Neuronal stem cell (in vitro differentiated cells): ENCODE measurements around the gene PIEZO2.
"Not testable (repeated sequence)": the region's sequence is repeated elsewhere in the genome, so short reads cannot be mapped to it uniquely, and the experiment has no call there.

ENCODE experiments used
- DNase-seq: peaks from one replicate; pipeline ENCODE4 v3.0.0-alpha.2; 2013; ENCODE audit warnings: low spot score
- H2AFZ ChIP-seq: one replicate; pipeline ENCODE4 v1.6.1; 2013; ENCODE audit warnings: mild to moderate bottlenecking, low read length, inconsistent platforms
- H2AK5ac ChIP-seq: 2 replicates; pipeline ENCODE4 v1.6.1; 2013; ENCODE audit warnings: low read depth, mild to moderate bottlenecking, inconsistent platforms, low read length, moderate library complexity, mixed read lengths
- H2BK120ac ChIP-seq: 2 replicates; pipeline ENCODE4 v1.6.1; 2013; ENCODE audit warnings: low read depth, mild to moderate bottlenecking, inconsistent platforms, low read length, moderate library complexity, mixed read lengths
- H2BK12ac ChIP-seq: one replicate; pipeline ENCODE4 v1.6.1; 2013; ENCODE audit warnings: low read length, inconsistent platforms
- H2BK15ac ChIP-seq: 2 replicates; pipeline ENCODE4 v1.6.1; 2013; ENCODE audit warnings: mild to moderate bottlenecking, low read length, inconsistent platforms, mixed read lengths
- H2BK5ac ChIP-seq: one replicate; pipeline ENCODE4 v1.6.1; 2013; ENCODE audit warnings: inconsistent platforms, mild to moderate bottlenecking, low read length, moderate library complexity
- H3K14ac ChIP-seq: one replicate; pipeline ENCODE4 v1.6.1; 2013; ENCODE audit warnings: low read length, inconsistent platforms
- H3K18ac ChIP-seq: 2 replicates; pipeline ENCODE4 v1.6.1; 2013; ENCODE audit warnings: low read length, inconsistent platforms
- H3K23ac ChIP-seq: 2 replicates; pipeline ENCODE4 v1.6.1; 2013; ENCODE audit warnings: low read depth, mild to moderate bottlenecking, mixed read lengths, low read length, inconsistent platforms; ENCODE audit not compliant: poor library complexity
- H3K27ac ChIP-seq: replicated peaks from 3 replicates; pipeline ENCODE4 v1.5.1; 2013; ENCODE audit warnings: low read length, inconsistent platforms
- H3K27me3 ChIP-seq, 3 experiments: 2 replicates each; pipeline ENCODE4 v1.6.1; 2013; ENCODE audit warnings: low read length in 3 of 3, mild to moderate bottlenecking in 2 of 3, inconsistent platforms in 1 of 3, low read depth in 1 of 3, mixed read lengths in 1 of 3, moderate library complexity in 1 of 3; ENCODE audit not compliant: control insufficient read depth in 3 of 3, insufficient read depth in 3 of 3
- H3K36me3 ChIP-seq, 2 donors: replicated peaks in 1 of 2; 2 replicates each; pipeline ENCODE4 v1.6.1; 2013; ENCODE audit warnings: low read length in 2 of 2; ENCODE audit not compliant: control insufficient read depth in 2 of 2, insufficient read depth in 2 of 2
- H3K4ac ChIP-seq: 2 replicates; pipeline ENCODE4 v1.6.1; 2013; ENCODE audit warnings: inconsistent platforms, mild to moderate bottlenecking, low read length, moderate library complexity
- H3K4me1 ChIP-seq, 2 donors: 1 replicate in 1 of 2; 2 replicates in 1 of 2; pipeline ENCODE4 v1.6.1; 2013; ENCODE audit warnings: low read length in 2 of 2, low read depth in 1 of 2; ENCODE audit not compliant: control insufficient read depth in 2 of 2, insufficient read depth in 1 of 2
- H3K4me2 ChIP-seq: one replicate; pipeline ENCODE4 v1.6.1; 2013; ENCODE audit warnings: mild to moderate bottlenecking, low read length, inconsistent platforms; ENCODE audit not compliant: insufficient read depth, poor library complexity, severe bottlenecking
- H3K4me3 ChIP-seq, 2 donors: 2 replicates each; pipeline ENCODE4 v1.5.1; 2013; ENCODE audit warnings: low read length in 2 of 2, mild to moderate bottlenecking in 2 of 2, inconsistent platforms in 1 of 2, moderate library complexity in 1 of 2
- H3K79me1 ChIP-seq: one replicate; pipeline ENCODE4 v1.6.1; 2013; ENCODE audit warnings: low read depth, mild to moderate bottlenecking, inconsistent platforms, low read length, moderate library complexity
- H3K9ac ChIP-seq: one replicate; pipeline ENCODE4 v1.6.1; 2013; ENCODE audit warnings: mild to moderate bottlenecking, low read depth, low read length, inconsistent platforms; ENCODE audit not compliant: poor library complexity
- H3K9me3 ChIP-seq, 2 donors: replicated peaks in 1 of 2; 2 replicates each; pipeline versions ENCODE3 to v1.6.1; 2013; ENCODE audit warnings: low read length in 2 of 2, mild to moderate bottlenecking in 2 of 2, inconsistent platforms in 1 of 2, low read depth in 1 of 2, mixed read lengths in 1 of 2, moderate library complexity in 1 of 2; ENCODE audit not compliant: control insufficient read depth in 2 of 2, insufficient read depth in 1 of 2
- H4K8ac ChIP-seq: one replicate; pipeline ENCODE4 v1.6.1; 2013; ENCODE audit warnings: low read depth, mild to moderate bottlenecking, inconsistent platforms, low read length, moderate library complexity
- H4K91ac ChIP-seq: one replicate; pipeline ENCODE4 v1.6.1; 2013; ENCODE audit warnings: low read length, low read depth, mild to moderate bottlenecking, inconsistent platforms; ENCODE audit not compliant: poor library complexity
- WGBS, 2 donors: extraction: QIAGEN DNeasy Blood & Tissue Kit; methylation state at CpG; one replicate each; pipeline ENCODE4 v1.1.7; 2013; ENCODE audit warnings: missing lambda C conversion rate in 2 of 2, mixed read lengths in 1 of 2; ENCODE audit not compliant: insufficient read length in 2 of 2, insufficient replicate concordance in 1 of 2; ENCODE audit errors: extremely low coverage in 2 of 2; 5-methylcytosine and 5-hydroxymethylcytosine counted together

Gene PIEZO2

GRCh38 chr18:10847907-10848306 lies 301.5 kb downstream of the PIEZO2 start:
- Histone ChIP-seq H2AFZ (no peak overlapping the region), H4K91ac (no peak overlapping the region), H2BK120ac (no peak overlapping the region), H3K4ac (no peak overlapping the region), H2AK5ac (no peak overlapping the region), H2BK5ac (no peak overlapping the region), H3K9me3 (peaks cover 0 to 2% of the 10 kb centered on the region in 2 donors), H2BK15ac (no peak overlapping the region), H3K23ac (no peak overlapping the region), H3K36me3 (no peaks in the 10 kb centered on the region), H3K14ac (no peak overlapping the region), H3K4me3 (no peak overlapping the region), H4K8ac (no peak overlapping the region), H2BK12ac (no peak overlapping the region), H3K18ac (no peak overlapping the region), H3K4me2 (no peak overlapping the region), H3K27ac (no peak overlapping the region), H3K4me1 (no peaks in the 10 kb centered on the region), H3K79me1 (no peaks in the 10 kb centered on the region), H3K27me3 (no peaks in the 10 kb centered on the region), H3K9ac (no peak overlapping the region)
- WGBS, 2 donors = no CpG with 5 or more reads among the region's 6 CpGs
- DNase-seq = no peak

GRCh38 chr18:10847408-10847790 lies 302.0 kb downstream of the PIEZO2 start:
- Histone ChIP-seq H4K91ac (no peak overlapping the region), H2BK12ac (no peak overlapping the region), H2AK5ac (no peak overlapping the region), H2BK15ac (no peak overlapping the region), H3K36me3 (no peaks in the 10 kb centered on the region), H3K23ac (no peak overlapping the region), H3K4me3 (no peak overlapping the region), H3K79me1 (no peaks in the 10 kb centered on the region), H3K4me1 (no peaks in the 10 kb centered on the region), H2BK5ac (no peak overlapping the region), H3K14ac (no peak overlapping the region), H2AFZ (no peak overlapping the region), H4K8ac (no peak overlapping the region), H3K27ac (no peak overlapping the region), H3K9me3 (peaks cover 0 to 2% of the 10 kb centered on the region in 2 donors), H3K18ac (no peak overlapping the region), H3K4ac (no peak overlapping the region), H3K4me2 (no peak overlapping the region), H2BK120ac (no peak overlapping the region), H3K27me3 (no peaks in the 10 kb centered on the region), H3K9ac (no peak overlapping the region)
- WGBS, 2 donors = no CpG with 5 or more reads among the region's 8 CpGs
- no peak for DNase-seq

- no peak overlapping the region for H3K23ac ChIP-seq
- H3K14ac ChIP-seq = no peak overlapping the region
- H3K79me1 ChIP-seq = no peaks in the 10 kb centered on the region
- H3K27ac ChIP-seq = no peak overlapping the region
- no peaks in the 10 kb centered on the region for H3K4me1 ChIP-seq
- no peak overlapping the region for H2AFZ ChIP-seq
- H3K4me3 ChIP-seq = no peak overlapping the region
- DNase-seq = no peak
- H3K18ac ChIP-seq = no peak overlapping the region
- no peak overlapping the region for H3K9ac ChIP-seq
- peaks cover 0 to 2% of the 10 kb centered on the region in 2 donors for H3K9me3 ChIP-seq
- no peak overlapping the region for H2BK120ac ChIP-seq
- no peaks in the 10 kb centered on the region for H3K36me3 ChIP-seq
- no peak overlapping the region for H4K8ac ChIP-seq
- no peak overlapping the region for H2AK5ac ChIP-seq
- H4K91ac ChIP-seq = no peak overlapping the region
- H3K4ac ChIP-seq = no peak overlapping the region
- no peak overlapping the region for H2BK12ac ChIP-seq
- WGBS, 2 donors = no CpG with 5 or more reads among the region's 6 CpGs
- no peak overlapping the region for H2BK5ac ChIP-seq
- H2BK15ac ChIP-seq = no peak overlapping the region
- no peak overlapping the region for H3K4me2 ChIP-seq
- no peaks in the 10 kb centered on the region for H3K27me3 ChIP-seq
These were observed 302.5 kb downstream of the PIEZO2 start for GRCh38 chr18:10846657-10847407.

GRCh38 chr18:10846035-10846434 lies 303.3 kb downstream of the PIEZO2 start:
- H3K4me3 ChIP-seq, H3K18ac ChIP-seq, H2BK5ac ChIP-seq, H2BK120ac ChIP-seq, H2AFZ ChIP-seq, H3K4me1 ChIP-seq, H2BK15ac ChIP-seq, H3K27ac ChIP-seq, H4K91ac ChIP-seq, H2BK12ac ChIP-seq, H3K79me1 ChIP-seq, H4K8ac ChIP-seq, H3K14ac ChIP-seq, H3K9me3 ChIP-seq, H3K36me3 ChIP-seq, DNase-seq, H3K27me3 ChIP-seq, H3K23ac ChIP-seq, H3K4me2 ChIP-seq, H3K9ac ChIP-seq, H3K4ac ChIP-seq, H2AK5ac ChIP-seq: not testable (repeated sequence)
- no CpG with 5 or more reads among the region's 2 CpGs for WGBS, 2 donors
